Inflammatory macrophage treated with lipopolysaccharide for 1 hour (primary cell): ENCODE measurements around the gene RHBDD3.

Experiments
- DNase-seq, 2 donors: peaks; one replicate each; pipeline ENCODE4 v3.0.0-alpha.2; 2020 to 2022

RHBDD3 gene

GRCh38 chr22:29306175-29306834, 38.5 kb upstream of the RHBDD3 start, which contains the start of gene GAS2L1:
Gene GAS2L1 (plus strand): TSS chr22:29306650. CDS start chr22:29308106, 1,456 bp downstream.
- peak; percentile 62 to 69 for DNase-seq

GRCh38 chr22:29305836-29306174, 38.0 kb upstream of the RHBDD3 start:
- DNase-seq: no peak

GRCh38 chr22:29302681-29303465, 35.1 kb upstream of the RHBDD3 start:
- no peak for DNase-seq

- DNase-seq: no peak
Measured at GRCh38 chr22:29302402-29302680, 34.6 kb upstream of the RHBDD3 start.

- DNase-seq: no peak
Measured at GRCh38 chr22:29301716-29302401, 34.1 kb upstream of the RHBDD3 start.

GRCh38 chr22:29300807-29301601, 33.2 kb upstream of the RHBDD3 start:
- DNase-seq: no peak

- DNase-seq: no peak
Measured at GRCh38 chr22:29300467-29300806, 32.7 kb upstream of the RHBDD3 start.

GRCh38 chr22:29299136-29299900, 31.5 kb upstream of the RHBDD3 start:
- DNase-seq: no peak

GRCh38 chr22:29298641-29299040, 30.9 kb upstream of the RHBDD3 start:
- no peak for DNase-seq

GRCh38 chr22:29292379-29292778, 24.6 kb upstream of the RHBDD3 start:
- no peak for DNase-seq

GRCh38 chr22:29291215-29291614, 23.4 kb upstream of the RHBDD3 start:
- DNase-seq: no peak

- no peak for DNase-seq
Measured at GRCh38 chr22:29290061-29290460, 22.3 kb upstream of the RHBDD3 start.

GRCh38 chr22:29288837-29289236, 21.1 kb upstream of the RHBDD3 start:
- DNase-seq: no peak

- DNase-seq: no peak
Measured at GRCh38 chr22:29284196-29284595, 16.4 kb upstream of the RHBDD3 start.

GRCh38 chr22:29277927-29278326, 10.1 kb upstream of the RHBDD3 start:
- no peak for DNase-seq

GRCh38 chr22:29275819-29276565, 8.2 kb upstream of the RHBDD3 start:
- DNase-seq: no peak

- DNase-seq: no peak
Measured at GRCh38 chr22:29275167-29275566, 7.4 kb upstream of the RHBDD3 start.

GRCh38 chr22:29272624-29273023, 4.8 kb upstream of the RHBDD3 start:
- DNase-seq: no peak

GRCh38 chr22:29270475-29271271, 2.9 kb upstream of the RHBDD3 start:
- peak; percentile 18 to 48 for DNase-seq

- DNase-seq: peak in 1 of 2 donors; percentile 8
Measured at GRCh38 chr22:29269731-29270474, 2.1 kb upstream of the RHBDD3 start.
